ENCODE measurements around the gene NPTN. TPM values are rescaled to one million over a fixed set of nuclear protein-coding genes. Genes with fewer than 3 reads are reported as not detected.
A peak's percentile ranks its signal among the peaks of the same experiment; 100 is the strongest.

The NPTN gene
- total RNA-seq (2021; ENCODE audit: unreplicated experiment) (151 TPM), Bru-seq, nascent RNA (percentile 90 among the genes with signal in this experiment), BruChase-seq, experiment 1, labeled RNA remaining after a 2-hour chase (percentile 84 among the genes with signal in this experiment), BruChase-seq, experiment 2, labeled RNA remaining after a 6-hour chase (percentile 86 among the genes with signal in this experiment)
- polyA plus RNA-seq (2012; ENCODE audit: insufficient read length) = 150 TPM
- long read RNA-seq, transcript NPTN-202 (8 exons, 2,817 nt) = major isoform, 332 of 367 reads
- long read RNA-seq, transcript NPTN-209 (6 exons, 858 nt) = minor isoform, 6 of 367 reads
- long read RNA-seq, partial matches to known transcripts = 9 of 367 reads
- long read RNA-seq, other reads (novel, unspliced or antisense) = 19 of 367 reads

- TF ChIP-seq POLR2AphosphoS5 (IDR thresholded peaks at IDR 0.05; ENCODE audit: low read depth, low read length) (peak; percentile 96), SIN3A (IDR thresholded peaks at IDR 0.05; ENCODE audit: borderline replicate concordance, insufficient read depth, low read depth, low read length) (peak; percentile 90; the same call in 1 of the 2 replicates), CTCF (IDR thresholded peaks at IDR 0.05) (no peak)
- H3K27me3 ChIP-seq (ENCODE audit: control insufficient read depth, insufficient read depth, low read length) = peaks cover 2% of the 10 kb centered on the region; the same call in 1 of the 2 replicates
- ChIA-PET CTCF (no interaction called here), POLR2A (no interaction called here)
- peak within 1 kb of the TSS; percentile 95 for H3K27ac ChIP-seq (ENCODE audit: low read length)
- DNase-seq (ENCODE audit: low read depth, low spot score) (peak; percentile 76), ATAC-seq (peak; percentile 97)
- H3K4me3 ChIP-seq (ENCODE audit: low read depth in 2 of 2, low read length in 2 of 2) = peak within 1 kb of the TSS; percentile 86 to 88
- TSS peak; percentile 92 for BruUV-seq (replicated peaks)
- H3K9me3 ChIP-seq (ENCODE audit: control insufficient read depth, insufficient read depth, low read depth, low read length) = no peaks in the 10 kb centered on the region
- in situ Hi-C loops (cut with HindIII; ENCODE audit: low pct_unique_long_range_greater_than_20kb, low sequenced_read_pairs) (no loop called here), intact Hi-C loops (cut with micrococcal nuclease; ENCODE audit: unreplicated experiment) (no loop called here)
- H3K4me1 ChIP-seq (ENCODE audit: control insufficient read depth, insufficient read depth, low read length) = peaks cover 36% of the 10 kb centered on the region
- H3K36me3 ChIP-seq (ENCODE audit: control insufficient read depth, insufficient read depth, low read length) = no peaks in the 10 kb centered on the region
Observed at GRCh38 chr15:73633111-73633990, at the start of gene NPTN. Gene NPTN (minus strand): TSS chr15:73633389. CDS start chr15:73633215, 174 bp downstream.

- intact Hi-C loops (cut with micrococcal nuclease; ENCODE audit: unreplicated experiment) (no loop called here), in situ Hi-C loops (cut with HindIII; ENCODE audit: low pct_unique_long_range_greater_than_20kb, low sequenced_read_pairs) (no loop called here)
- no peak for DNase-seq (ENCODE audit: low read depth, low spot score)
- H3K27ac ChIP-seq (ENCODE audit: low read length) = peak overlapping the region; percentile 23; the same call in 1 of the 2 replicates
- CTCF ChIA-PET = interaction anchor here (0.7 to 0.9 kb wide), 2 partner anchors 18 to 22 kb away, joined by 3 to 7 read pairs; no protein-coding TSS in a partner anchor
- no peak overlapping the region for H3K4me3 ChIP-seq (ENCODE audit: low read depth in 2 of 2, low read length in 2 of 2)
- POLR2A ChIA-PET = no interaction called here
- H3K27me3 ChIP-seq (ENCODE audit: control insufficient read depth, insufficient read depth, low read length) = no peaks in the 10 kb centered on the region
- TF ChIP-seq SIN3A (IDR thresholded peaks at IDR 0.05; ENCODE audit: borderline replicate concordance, insufficient read depth, low read depth, low read length) (no peak), CTCF (IDR thresholded peaks at IDR 0.05) (no peak)
- no peaks in the 10 kb centered on the region for H3K36me3 ChIP-seq (ENCODE audit: control insufficient read depth, insufficient read depth, low read length)
- no peak for ATAC-seq
- peaks cover 19% of the 10 kb centered on the region for H3K4me1 ChIP-seq (ENCODE audit: control insufficient read depth, insufficient read depth, low read length)
- BruUV-seq (replicated peaks) = no TSS peak
- H3K9me3 ChIP-seq (ENCODE audit: control insufficient read depth, insufficient read depth, low read depth, low read length) = no peaks in the 10 kb centered on the region
Observed at GRCh38 chr15:73682600-73683090, 49.5 kb upstream of the NPTN start.
